ENCODE data around the gene VPS54. TPM values are rescaled to one million over a fixed set of nuclear protein-coding genes. Genes with fewer than 3 reads are reported as not detected.

The VPS54 gene
- total RNA-seq, 1 donor from 2014 or later: 44.3 TPM

- H3K27ac Mint-ChIP-seq: no peak overlapping the region
Measured at GRCh38 chr2:64040161-64040560, 20.9 kb upstream of the VPS54 start.

GRCh38 chr2:64036034-64036705, 16.9 kb upstream of the VPS54 start:
- no peaks in the 10 kb centered on the region for H3K4me1 ChIP-seq
- Mint-ChIP-seq H3K9me3 (no peaks in the 10 kb centered on the region), H3K36me3 (no peaks in the 10 kb centered on the region), H3K4me3 (no peak overlapping the region), H3K27me3 (ENCODE audit: insufficient read depth, low read depth) (peaks cover 6% of the 10 kb centered on the region), H3K4me1 (peaks cover 16% of the 10 kb centered on the region), H3K27ac (no peak overlapping the region)
- no peak overlapping the region for H3K27ac ChIP-seq
- H2AFZ ChIP-seq (replicated peaks): no peak overlapping the region
- no peaks in the 10 kb centered on the region for H3F3A ChIP-seq (ENCODE audit: low read depth)
- no peak overlapping the region for H3K9ac ChIP-seq
- H4K20me1 ChIP-seq (ENCODE audit: low read depth): no peaks in the 10 kb centered on the region
- H3K27me3 ChIP-seq: no peaks in the 10 kb centered on the region
- TF ChIP-seq CTCF (IDR thresholded peaks at IDR 0.05) (no peak), EZH2phosphoT487 (IDR thresholded peaks at IDR 0.05) (no peak), EZH2 (IDR thresholded peaks at IDR 0.05) (no peak)
- no peaks in the 10 kb centered on the region for H3K9me3 ChIP-seq (ENCODE audit: low read depth)
- H3K79me2 ChIP-seq (ENCODE audit: low read depth): no peaks in the 10 kb centered on the region
- H3K4me2 ChIP-seq: no peak overlapping the region
- no peak for DNase-seq (ENCODE audit: low spot score)
- H3K36me3 ChIP-seq: no peaks in the 10 kb centered on the region
- no peak overlapping the region for H3K4me3 ChIP-seq

More at GRCh38 chr2:64040161-64040560, 20.9 kb upstream of the VPS54 start:
- no peak overlapping the region for H3K9ac ChIP-seq
- H3K27me3 Mint-ChIP-seq (ENCODE audit: insufficient read depth, low read depth): peaks cover 6% of the 10 kb centered on the region
- H3K36me3 ChIP-seq: no peaks in the 10 kb centered on the region
- no peak overlapping the region for H3K27ac ChIP-seq
- no peak overlapping the region for H3K4me3 Mint-ChIP-seq
- H4K20me1 ChIP-seq (ENCODE audit: low read depth): no peaks in the 10 kb centered on the region
- no peak overlapping the region for H3K4me2 ChIP-seq
- no peak overlapping the region for H2AFZ ChIP-seq (replicated peaks)
- H3K36me3 Mint-ChIP-seq: no peaks in the 10 kb centered on the region
- TF ChIP-seq EZH2phosphoT487 (IDR thresholded peaks at IDR 0.05) (no peak), EZH2 (IDR thresholded peaks at IDR 0.05) (no peak), CTCF (IDR thresholded peaks at IDR 0.05) (no peak)
- H3K27me3 ChIP-seq: no peaks in the 10 kb centered on the region
- DNase-seq (ENCODE audit: low spot score): no peak
- H3K4me3 ChIP-seq: no peak overlapping the region
- H3K9me3 ChIP-seq (ENCODE audit: low read depth): no peaks in the 10 kb centered on the region
- peaks cover 7% of the 10 kb centered on the region for H3K9me3 Mint-ChIP-seq
- no peaks in the 10 kb centered on the region for H3F3A ChIP-seq (ENCODE audit: low read depth)
- H3K4me1 ChIP-seq: no peaks in the 10 kb centered on the region
- no peaks in the 10 kb centered on the region for H3K79me2 ChIP-seq (ENCODE audit: low read depth)
- H3K4me1 Mint-ChIP-seq: peaks cover 15% of the 10 kb centered on the region

GRCh38 chr2:64035072-64035942, 16.1 kb upstream of the VPS54 start:
- Mint-ChIP-seq H3K4me1 (peaks cover 15% of the 10 kb centered on the region), H3K4me3 (no peak overlapping the region), H3K36me3 (no peaks in the 10 kb centered on the region), H3K9me3 (no peaks in the 10 kb centered on the region), H3K27ac (no peak overlapping the region), H3K27me3 (ENCODE audit: insufficient read depth, low read depth) (peaks cover 3% of the 10 kb centered on the region)
- Histone ChIP-seq H3K9ac (no peak overlapping the region), H3K4me1 (no peaks in the 10 kb centered on the region), H3K27me3 (no peaks in the 10 kb centered on the region), H2AFZ (replicated peaks) (no peak overlapping the region), H3F3A (ENCODE audit: low read depth) (no peaks in the 10 kb centered on the region), H3K4me3 (no peak overlapping the region), H3K9me3 (ENCODE audit: low read depth) (no peaks in the 10 kb centered on the region), H3K36me3 (no peaks in the 10 kb centered on the region), H4K20me1 (ENCODE audit: low read depth) (no peaks in the 10 kb centered on the region), H3K4me2 (no peak overlapping the region), H3K27ac (no peak overlapping the region), H3K79me2 (ENCODE audit: low read depth) (no peaks in the 10 kb centered on the region)
- no peak for DNase-seq (ENCODE audit: low spot score)
- no peak for TF ChIP-seq EZH2phosphoT487 (IDR thresholded peaks at IDR 0.05)
- no peak for TF ChIP-seq EZH2 (IDR thresholded peaks at IDR 0.05)
